GM04503 (cell line): ENCODE results near the gene LY6G5B.

Experiments
- DNase-seq: peaks from one replicate; pipeline ENCODE4 v3.0.0-alpha.2; 2012; ENCODE audit warnings: low read depth

LY6G5B gene

DNA sequence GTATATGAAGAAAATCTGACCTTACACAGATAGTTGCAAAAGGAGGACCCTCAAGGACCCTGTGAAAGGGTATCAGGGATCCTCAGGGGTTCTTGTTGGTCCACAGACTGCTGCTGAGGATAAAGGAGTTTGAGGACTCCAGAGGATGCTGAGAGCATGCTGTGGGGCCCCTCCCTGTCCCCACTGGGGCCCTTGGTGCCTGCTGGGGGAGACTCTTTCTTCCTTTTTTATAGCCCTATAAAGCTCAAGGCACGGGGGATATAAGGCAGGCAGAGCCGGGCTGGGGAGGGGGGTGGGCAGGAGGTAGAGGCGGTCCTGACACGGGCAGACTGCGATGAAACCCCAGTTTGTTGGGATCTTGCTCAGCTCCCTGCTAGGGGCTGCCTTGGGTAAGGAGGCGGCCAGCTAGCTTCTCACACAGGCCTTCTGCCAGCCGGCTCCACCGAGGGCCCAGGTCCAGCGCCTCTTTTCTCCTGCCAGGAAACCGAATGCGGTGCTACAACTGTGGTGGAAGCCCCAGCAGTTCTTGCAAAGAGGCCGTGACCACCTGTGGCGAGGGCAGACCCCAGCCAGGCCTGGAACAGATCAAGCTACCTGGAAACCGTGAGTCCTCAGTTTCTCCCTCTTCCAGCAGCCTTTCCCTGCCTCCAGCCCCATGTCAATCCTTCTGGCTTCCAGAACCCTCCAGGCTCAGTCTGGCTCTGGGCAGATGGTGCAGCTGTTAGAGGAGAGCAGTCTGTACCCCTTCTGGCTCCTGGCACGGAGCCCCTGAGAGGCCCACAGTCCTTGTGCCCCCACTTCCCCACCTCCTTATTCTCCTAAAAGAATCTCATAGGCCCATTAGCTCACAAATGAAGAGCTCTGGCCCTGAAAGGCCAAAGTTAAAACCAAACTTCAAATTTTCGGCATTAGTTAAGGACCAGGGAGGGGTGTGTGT, 45.5 kb downstream of the LY6G5B start, which contains the start of gene LY6G6D:
LY6G6D (plus strand) TSS at position 327 of the 937 bp plus-strand sequence; CDS start at position 335, 8 bp downstream.
- DNase-seq = no peak

GRCh38 chr6:31717499-31718222, 47.9 kb downstream of the LY6G5B start:
- no peak for DNase-seq

DNA sequence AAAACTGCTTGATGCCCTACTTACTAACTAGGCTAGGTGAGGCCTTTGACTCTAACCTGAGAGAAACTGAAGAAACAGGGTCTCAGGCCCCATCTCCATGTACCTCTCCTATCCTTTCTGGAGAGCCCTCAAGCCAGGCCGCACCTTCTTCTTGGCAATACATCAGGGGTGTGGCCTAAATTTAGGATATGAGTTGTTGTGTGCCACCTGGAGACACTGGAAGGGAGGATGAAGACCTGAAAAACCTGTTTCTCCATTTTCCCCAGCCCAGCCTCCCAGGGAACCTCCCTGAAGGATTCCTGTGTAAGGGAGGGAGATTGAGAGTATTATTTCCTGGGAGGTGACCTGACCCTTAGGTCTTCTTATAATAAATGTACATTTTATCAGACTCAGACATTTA, 48.5 kb downstream of the LY6G5B start:
- no peak for DNase-seq

DNA sequence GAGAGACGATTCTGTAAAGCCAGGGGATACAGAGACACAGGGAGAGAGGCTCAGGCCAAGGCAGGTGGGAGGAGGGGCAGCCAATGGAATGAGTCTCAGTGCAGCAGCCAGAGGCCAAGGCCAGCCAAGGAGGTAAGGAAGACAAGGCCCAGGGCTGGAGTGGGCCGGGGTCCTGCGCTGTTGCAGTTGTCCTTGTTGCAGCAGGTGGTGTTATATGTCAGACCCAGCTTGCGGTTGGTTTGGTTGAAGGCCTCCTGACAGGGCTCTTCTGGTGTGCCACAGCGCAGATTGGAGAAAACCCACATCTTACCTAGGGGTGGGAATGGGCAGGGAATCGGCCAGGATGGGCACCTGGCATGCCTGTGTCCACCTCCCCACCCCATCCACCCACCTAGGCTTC, 49.2 kb downstream of the LY6G5B start:
- no peak for DNase-seq

GRCh38 chr6:31720196-31720770, 50.5 kb downstream of the LY6G5B start:
- DNase-seq = no peak

DNA sequence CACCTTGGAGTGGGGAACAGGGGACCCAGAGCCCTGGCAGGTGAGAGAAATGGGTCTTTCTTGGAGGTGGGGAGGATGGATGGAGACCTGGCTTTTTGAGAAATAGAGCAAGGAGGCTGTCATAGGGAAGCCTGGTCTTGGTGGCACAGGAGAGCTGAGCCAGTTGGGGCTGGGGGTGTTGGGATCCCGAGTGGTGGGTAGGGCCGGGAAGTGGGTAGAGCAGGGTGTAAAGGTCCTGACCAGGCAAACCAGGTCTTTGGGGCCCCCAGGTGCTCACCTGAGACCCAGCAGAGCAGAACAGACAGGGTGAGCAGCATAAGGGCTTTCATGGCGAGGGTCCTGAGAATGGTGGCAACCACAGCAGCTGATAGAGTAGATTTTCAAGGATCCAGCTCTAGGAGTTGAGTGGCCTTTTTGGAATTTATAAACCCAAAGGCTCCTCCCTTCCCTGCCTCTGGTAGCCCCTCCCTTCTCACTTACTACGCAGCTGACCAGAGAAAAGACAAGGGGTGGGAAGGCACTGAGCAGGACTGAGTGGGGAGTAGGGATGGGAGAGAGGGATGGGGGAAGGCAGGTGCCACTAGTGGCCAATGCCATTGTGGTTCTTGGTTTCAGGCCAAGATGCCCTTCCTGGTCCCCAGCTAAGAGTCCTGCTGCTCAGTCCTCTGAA, 51.7 kb downstream of the LY6G5B start, which contains the start of gene LY6G6C:
LY6G6C (minus strand) TSS at position 396 of the 670 bp plus-strand sequence; CDS start at position 329, 67 bp downstream.
- DNase-seq = no peak

DNA sequence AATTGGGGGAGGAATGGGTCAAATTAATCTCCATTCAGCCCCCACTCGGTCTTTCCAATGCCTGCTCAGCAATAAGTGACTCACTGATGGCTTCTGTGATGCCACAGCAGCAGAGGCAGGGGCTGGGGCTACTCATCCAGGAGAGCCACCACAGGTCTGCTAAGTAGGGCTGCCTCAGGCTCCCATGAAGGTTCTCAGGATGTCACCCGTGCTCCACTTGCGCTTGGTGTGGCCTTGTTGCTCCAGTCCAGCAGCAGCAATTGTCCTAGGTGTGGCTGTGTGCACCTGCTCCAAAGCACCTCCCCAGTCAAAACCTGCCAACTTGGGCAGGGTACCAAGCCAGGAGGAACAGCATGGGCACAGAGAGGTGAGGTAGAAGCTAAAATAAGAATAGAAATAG, 52.4 kb downstream of the LY6G5B start:
- no peak for DNase-seq
